ENCODE measurements around the gene CSF1R. TPM values are rescaled to one million over a fixed set of nuclear protein-coding genes. Genes with fewer than 3 reads are reported as not detected.
"Not testable (repeated sequence)": the region's sequence is repeated elsewhere in the genome, so short reads cannot be mapped to it uniquely, and the experiment has no call there.

The CSF1R gene
- total and polyA plus RNA-seq, 2 of the 8 experiments (the other 6 are each of a cell fraction or from before 2014, with no cell fraction given): 0.12 TPM; not detected in 1

DNA sequence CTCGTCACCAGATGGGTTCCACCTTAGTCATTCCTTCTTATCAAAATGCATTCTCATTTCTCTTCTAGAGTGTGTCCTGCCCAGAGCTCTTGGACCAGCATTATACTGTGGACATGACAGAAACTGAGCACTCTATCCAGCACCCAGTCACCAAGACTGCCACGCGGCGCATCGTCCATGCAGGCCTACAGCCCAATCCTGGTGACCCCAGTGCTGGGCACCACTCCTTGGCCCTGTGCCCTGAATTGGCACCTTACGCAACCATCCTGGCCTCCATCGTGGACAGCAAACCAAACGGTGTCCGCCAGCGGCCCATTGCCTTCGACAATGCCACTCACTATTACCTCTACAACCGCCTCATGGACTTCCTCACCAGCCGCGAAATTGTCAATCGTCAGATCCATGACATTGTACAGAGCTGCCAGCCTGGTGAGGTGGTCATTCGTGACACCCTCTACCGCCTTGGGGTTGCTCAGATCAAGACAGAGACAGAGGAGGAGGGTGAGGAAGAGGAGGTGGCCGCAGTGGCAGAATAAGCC lies 34.6 kb downstream of the CSF1R start (continued):
- TF ChIP-seq, protein P1, sequence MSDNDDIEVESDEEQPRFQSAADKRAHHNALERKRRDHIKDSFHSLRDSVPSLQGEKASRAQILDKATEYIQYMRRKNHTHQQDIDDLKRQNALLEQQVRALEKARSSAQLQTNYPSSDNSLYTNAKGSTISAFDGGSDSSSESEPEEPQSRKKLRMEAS (IDR thresholded peaks at IDR 0.05): no peak
- TF ChIP-seq JUN (IDR thresholded peaks at IDR 0.05; ENCODE audit: low read depth, low read length) (no peak), HDAC6 (IDR thresholded peaks at IDR 0.05; ENCODE audit: low read depth, low read length) (no peak), TAF1 (IDR thresholded peaks at IDR 0.05; ENCODE audit: low read depth, low read length) (no peak), SP2 (IDR thresholded peaks at IDR 0.05; ENCODE audit: low read length) (no peak), MAFK (IDR thresholded peaks at IDR 0.05; ENCODE audit: low read depth, low read length) (no peak)
- TF ChIP-seq, protein P2, sequence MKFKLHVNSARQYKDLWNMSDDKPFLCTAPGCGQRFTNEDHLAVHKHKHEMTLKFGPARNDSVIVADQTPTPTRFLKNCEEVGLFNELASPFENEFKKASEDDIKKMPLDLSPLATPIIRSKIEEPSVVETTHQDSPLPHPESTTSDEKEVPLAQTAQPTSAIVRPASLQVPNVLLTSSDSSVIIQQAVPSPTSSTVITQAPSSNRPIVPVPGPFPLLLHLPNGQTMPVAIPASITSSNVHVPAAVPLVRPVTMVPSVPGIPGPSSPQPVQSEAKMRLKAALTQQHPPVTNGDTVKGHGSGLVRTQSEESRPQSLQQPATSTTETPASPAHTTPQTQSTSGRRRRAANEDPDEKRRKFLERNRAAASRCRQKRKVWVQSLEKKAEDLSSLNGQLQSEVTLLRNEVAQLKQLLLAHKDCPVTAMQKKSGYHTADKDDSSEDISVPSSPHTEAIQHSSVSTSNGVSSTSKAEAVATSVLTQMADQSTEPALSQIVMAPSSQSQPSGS (IDR thresholded peaks at IDR 0.05; ENCODE audit: low read length): no peak
- TF ChIP-seq, protein P3, sequence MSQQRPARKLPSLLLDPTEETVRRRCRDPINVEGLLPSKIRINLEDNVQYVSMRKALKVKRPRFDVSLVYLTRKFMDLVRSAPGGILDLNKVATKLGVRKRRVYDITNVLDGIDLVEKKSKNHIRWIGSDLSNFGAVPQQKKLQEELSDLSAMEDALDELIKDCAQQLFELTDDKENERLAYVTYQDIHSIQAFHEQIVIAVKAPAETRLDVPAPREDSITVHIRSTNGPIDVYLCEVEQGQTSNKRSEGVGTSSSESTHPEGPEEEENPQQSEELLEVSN (IDR thresholded peaks at IDR 0.05): no peak

DNA sequence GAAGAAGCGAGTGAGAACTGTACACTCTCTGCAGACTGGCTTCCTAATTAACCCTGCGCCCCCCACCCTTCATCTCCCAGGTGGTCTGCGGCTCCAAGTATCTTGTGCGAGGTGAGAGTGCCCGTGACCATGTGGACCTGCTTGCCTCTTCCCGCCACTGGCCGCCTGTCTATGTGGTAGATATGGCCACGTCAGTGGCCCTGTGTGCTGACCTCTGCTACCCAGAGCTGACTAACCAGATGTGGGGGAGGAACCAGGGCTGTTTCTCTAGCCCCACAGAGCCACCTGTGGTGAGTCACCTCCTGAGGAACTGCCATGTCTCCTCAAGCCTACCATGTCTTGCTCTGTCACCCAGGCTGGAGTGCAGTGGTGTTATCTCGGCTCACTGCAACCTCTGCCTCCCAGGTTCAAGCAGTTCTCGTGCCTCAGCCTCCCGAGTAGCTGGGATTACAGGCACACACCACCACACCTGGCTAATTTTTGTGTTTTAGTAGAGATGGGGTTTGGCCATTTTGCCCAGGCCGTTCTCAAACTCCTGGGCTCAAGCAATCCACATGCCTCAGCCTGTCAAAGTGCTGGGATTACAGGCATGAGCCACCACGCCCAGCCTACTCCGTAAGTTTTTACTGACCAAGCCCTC lies 36.1 kb downstream of the CSF1R start:
- DNase-seq (ENCODE audit: low read depth in 1 of 2, low spot score in 2 of 2); H3K18ac ChIP-seq (ENCODE audit: extremely low read depth, low read length); H3K4me3 ChIP-seq (ENCODE audit: extremely low read depth in 1 of 4, insufficient read depth in 2 of 4, low read depth in 3 of 4, low read length in 4 of 4); H2AFZ ChIP-seq (ENCODE audit: low read length); H3K27me3 ChIP-seq (replicated peaks in 1 of 4; ENCODE audit: control insufficient read depth in 3 of 4, extremely low read depth in 1 of 4, insufficient read depth in 3 of 4, low read length in 3 of 4); H3K27ac ChIP-seq (ENCODE audit: low read depth, low read length); H2BK120ac ChIP-seq (replicated peaks; ENCODE audit: low read depth, low read length); H4K91ac ChIP-seq (replicated peaks; ENCODE audit: insufficient read length, low read length); H4K5ac ChIP-seq (ENCODE audit: insufficient read length, low read depth, low read length); H2AK5ac ChIP-seq (ENCODE audit: low read depth, low read length); POLR2A ChIA-PET (ENCODE audit: partially characterized antibody); H2BK12ac ChIP-seq (ENCODE audit: low read depth, low read length); H3K23me2 ChIP-seq (ENCODE audit: low read depth, low read length); H3K79me2 ChIP-seq (ENCODE audit: control insufficient read depth in 1 of 2, insufficient read depth in 2 of 2, low read length in 2 of 2); H3K4me1 ChIP-seq (replicated peaks in 1 of 4; ENCODE audit: control insufficient read depth in 3 of 4, insufficient read depth in 4 of 4, low read length in 3 of 4); H2BK15ac ChIP-seq (ENCODE audit: low read length); H3K14ac ChIP-seq (ENCODE audit: insufficient read length); H3K9ac ChIP-seq (replicated peaks in 1 of 4; ENCODE audit: extremely low read depth in 1 of 4, low read depth in 3 of 4, low read length in 3 of 4); H3K9me3 ChIP-seq (ENCODE audit: insufficient read depth in 2 of 2, low read depth in 1 of 2, low read length in 1 of 2); H2BK20ac ChIP-seq (ENCODE audit: low read length); H3K23ac ChIP-seq (ENCODE audit: insufficient read length); H3K56ac ChIP-seq (replicated peaks; ENCODE audit: insufficient read length, low read depth, low read length); H4K8ac ChIP-seq (ENCODE audit: extremely low read depth, insufficient read depth, low read length); H3K79me1 ChIP-seq (ENCODE audit: low read depth, low read length); H3K4ac ChIP-seq (replicated peaks; ENCODE audit: insufficient read length, low read depth, low read length); H3K4me2 ChIP-seq (ENCODE audit: insufficient read depth in 1 of 2, low read depth in 2 of 2, low read length in 2 of 2); H2BK5ac ChIP-seq (ENCODE audit: low read depth, low read length); FAIRE-seq: not testable (repeated sequence)
- Histone ChIP-seq H4K20me1 (replicated peaks in 1 of 2; ENCODE audit: control insufficient read depth in 1 of 2, insufficient read depth in 2 of 2, low read length in 2 of 2) (peaks cover 0 to 12% of the 10 kb centered on the region in 2 experiments), H3K36me3 (ENCODE audit: control insufficient read depth in 2 of 4, insufficient read depth in 4 of 4, low read length in 3 of 4) (peaks cover 27 to 61% (median 56%) of the 10 kb centered on the region in 4 experiments)
- 91% methylated on average over 14 of the region's 14 CpGs; no CpG with 5 or more reads in 1 of the 2 experiments for WGBS, 2 experiments (ENCODE audit: extremely low coverage in 1 of 2, insufficient coverage in 1 of 2, insufficient read length in 1 of 2, insufficient replicate concordance in 2 of 2, low coverage in 1 of 2, low lambda C conversion rate in 2 of 2, missing lambda C conversion rate in 1 of 2)
- CTCF ChIA-PET (ENCODE audit: partially characterized antibody): interaction anchor here (0.6 to 2.0 kb wide), 5 partner anchors 10 to 109 kb away, joined by 3 to 6 read pairs (median 3); no protein-coding TSS in a partner anchor
